Lower leg skin (tissue), 3 donors: ENCODE measurements around the gene SORD.

Source experiments
- CTCF ChIP-seq, 3 donors: fragments of 450-650 bp; IDR thresholded peaks; one replicate each; pipeline ENCODE4 v1.5.1; 2016; ENCODE audit warnings: antibody characterized with exemption in 3 of 3, mild to moderate bottlenecking in 3 of 3, moderate library complexity in 2 of 3
- POLR2A ChIP-seq, 2 donors: fragments of 450-650 bp; IDR thresholded peaks; one replicate each; pipeline ENCODE4 v1.6.1; 2016 to 2017; ENCODE audit warnings: antibody characterized with exemption in 2 of 2, mild to moderate bottlenecking in 1 of 2, moderate library complexity in 1 of 2

- TF ChIP-seq CTCF (IDR thresholded peaks at IDR 0.05) (no peak), POLR2A (IDR thresholded peaks at IDR 0.05) (no peak)
Measured at GRCh38 chr15:45027220-45027619, 4.2 kb downstream of the SORD start.
